HG03558 (cell line): ENCODE measurements around the gene LIN7C.

Source experiments
- ATAC-seq: cut with Tn5 transposase; IDR thresholded peaks from one replicate; pipeline ENCODE4 v1.9.1; 2021; ENCODE audit warnings: moderate number of reproducible peaks; ENCODE audit not compliant: unreplicated experiment; ENCODE audit errors: extremely low read depth

LIN7C gene

GRCh38 chr11:27471589-27472397 lies 34.8 kb downstream of the LIN7C start:
- ATAC-seq = peak; percentile 25

- ATAC-seq = no peak
Observed at GRCh38 chr11:27470826-27471588, 35.6 kb downstream of the LIN7C start.

DNA sequence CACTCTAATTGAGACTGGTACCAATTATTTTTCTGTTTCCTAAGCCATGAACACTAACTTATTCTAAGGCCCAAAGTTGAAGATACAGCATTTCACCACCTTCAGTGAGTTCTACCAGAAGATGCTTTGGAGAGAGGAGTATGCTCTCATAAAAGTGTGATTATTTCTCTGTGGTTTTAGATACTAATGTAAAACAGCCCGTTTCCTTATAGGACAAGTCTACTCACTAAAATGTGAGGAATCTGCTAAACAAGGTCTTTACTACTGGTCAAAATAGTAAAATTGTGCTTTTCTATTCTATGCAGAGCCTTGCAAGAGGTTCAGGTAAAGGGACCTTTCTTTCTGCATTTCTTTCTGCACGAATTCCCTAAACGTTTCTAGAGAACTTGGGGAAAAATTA lies 36.4 kb downstream of the LIN7C start:
- no peak for ATAC-seq

GRCh38 chr11:27468995-27469695 lies 37.4 kb downstream of the LIN7C start:
- ATAC-seq = no peak

DNA sequence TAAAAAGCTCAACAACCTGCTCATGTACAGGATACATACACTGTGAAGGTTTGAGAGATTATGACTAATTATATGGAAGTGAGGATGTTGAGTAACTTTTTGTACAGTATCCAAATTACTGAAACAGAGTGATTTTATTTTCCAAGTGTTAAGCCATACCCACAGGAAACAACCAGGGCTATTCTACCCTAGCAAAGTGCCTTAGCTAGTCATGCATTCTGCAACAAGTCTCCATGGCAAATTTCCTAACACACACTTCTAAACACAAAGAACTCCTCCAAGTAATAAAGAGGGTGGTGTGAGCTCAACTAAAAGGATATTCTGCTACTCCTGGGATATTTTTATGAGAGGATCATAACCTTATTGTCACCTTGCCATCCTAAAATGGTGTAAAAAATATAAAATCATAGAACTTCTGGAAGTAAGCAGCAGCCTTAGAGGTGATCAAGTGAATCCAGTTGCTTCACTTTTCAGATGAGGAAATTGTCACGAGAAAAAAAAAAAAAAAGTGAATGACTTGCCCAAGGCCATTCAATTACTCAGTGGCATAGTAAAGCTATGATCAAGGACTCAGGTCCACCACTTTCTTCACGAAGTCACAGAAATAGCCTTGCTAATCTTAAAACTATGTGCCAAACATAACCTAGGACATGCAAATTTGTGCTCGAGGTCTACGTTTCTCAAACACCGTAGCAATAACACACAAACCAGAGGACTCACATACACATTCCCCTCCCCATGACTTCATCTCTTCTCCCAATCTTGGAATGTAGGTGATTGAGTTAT lies 38.2 kb downstream of the LIN7C start:
- ATAC-seq = no peak

DNA sequence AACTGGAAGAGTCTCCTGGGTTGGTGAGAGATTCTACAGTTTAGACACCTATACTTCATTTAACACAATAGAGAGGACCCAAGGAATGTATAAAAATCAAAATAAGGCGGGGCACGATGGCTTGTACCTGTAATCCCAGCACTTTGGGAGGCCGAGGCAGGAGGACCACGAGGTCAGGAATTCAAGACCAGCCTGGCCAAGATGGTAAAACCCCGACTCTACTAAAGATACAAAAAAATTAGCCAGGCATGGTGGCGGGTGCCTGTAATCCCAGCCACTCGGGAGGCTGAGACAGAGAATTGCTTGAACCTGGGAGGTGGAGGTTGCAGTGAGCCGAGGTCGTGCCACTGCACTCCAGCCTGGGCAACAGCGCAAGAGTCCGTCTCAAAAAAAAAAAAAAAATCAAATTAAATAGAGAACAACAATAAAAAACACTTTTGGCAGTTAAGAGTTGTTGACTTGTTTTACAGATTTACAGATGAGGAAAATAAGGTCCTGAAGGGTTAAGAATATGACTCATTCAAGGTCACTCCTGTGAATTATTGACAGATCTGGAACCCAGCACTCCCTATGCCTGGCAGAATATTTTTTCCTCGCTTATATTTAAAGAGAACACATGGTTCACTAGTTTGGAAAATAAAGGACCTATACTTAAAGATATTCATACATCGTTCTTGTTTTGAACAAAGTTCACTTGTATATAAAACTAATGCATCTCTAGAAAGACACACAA lies 39.2 kb downstream of the LIN7C start:
- ATAC-seq = no peak

- no peak for ATAC-seq
Observed at GRCh38 chr11:27466363-27466762, 40.2 kb downstream of the LIN7C start.

DNA sequence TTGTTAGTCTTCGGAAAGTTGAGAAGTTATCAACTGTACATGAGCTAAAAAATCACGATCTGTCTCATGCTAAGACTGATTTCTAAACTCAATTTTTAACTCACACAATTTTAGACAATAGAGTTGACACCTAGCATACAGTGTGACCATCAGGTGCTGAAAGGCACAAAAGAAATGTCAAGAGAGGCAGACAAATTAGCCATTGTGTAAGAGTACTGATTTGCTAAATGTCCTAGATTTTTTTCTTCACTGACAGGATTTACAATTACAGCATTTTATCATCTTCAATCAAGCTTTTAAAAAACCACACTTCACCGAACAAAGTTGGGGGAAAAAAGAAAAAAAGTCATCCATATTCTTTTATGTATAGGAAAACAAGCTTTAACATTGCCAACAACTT lies 40.9 kb downstream of the LIN7C start:
- no peak for ATAC-seq

GRCh38 chr11:27464909-27465308 lies 41.7 kb downstream of the LIN7C start:
- no peak for ATAC-seq

GRCh38 chr11:27464289-27464696 lies 42.3 kb downstream of the LIN7C start:
- no peak for ATAC-seq

GRCh38 chr11:27462543-27462942 lies 44.0 kb downstream of the LIN7C start:
- no peak for ATAC-seq

GRCh38 chr11:27460158-27460978 lies 46.2 kb downstream of the LIN7C start:
- no peak for ATAC-seq

GRCh38 chr11:27459191-27459590 lies 47.4 kb downstream of the LIN7C start:
- ATAC-seq = no peak

DNA sequence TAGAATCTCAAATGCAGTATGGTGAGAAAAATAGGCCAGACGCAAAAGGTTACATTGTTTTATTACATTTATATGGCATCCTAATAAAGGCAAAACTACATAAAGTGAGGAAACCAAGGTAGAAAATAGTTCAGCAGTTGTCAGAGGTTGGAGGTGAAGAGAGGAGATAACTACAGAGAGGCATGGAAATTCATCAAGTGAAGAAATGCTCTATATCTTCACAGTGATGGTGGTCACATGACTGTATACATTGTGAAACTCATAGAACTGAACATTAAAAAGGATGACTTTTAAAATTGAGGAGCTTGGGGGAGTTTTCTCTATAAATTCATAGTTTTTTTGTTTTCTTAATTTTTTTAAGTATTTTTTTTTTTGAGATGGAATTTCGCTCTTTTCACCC lies 48.4 kb downstream of the LIN7C start:
- no peak for ATAC-seq

DNA sequence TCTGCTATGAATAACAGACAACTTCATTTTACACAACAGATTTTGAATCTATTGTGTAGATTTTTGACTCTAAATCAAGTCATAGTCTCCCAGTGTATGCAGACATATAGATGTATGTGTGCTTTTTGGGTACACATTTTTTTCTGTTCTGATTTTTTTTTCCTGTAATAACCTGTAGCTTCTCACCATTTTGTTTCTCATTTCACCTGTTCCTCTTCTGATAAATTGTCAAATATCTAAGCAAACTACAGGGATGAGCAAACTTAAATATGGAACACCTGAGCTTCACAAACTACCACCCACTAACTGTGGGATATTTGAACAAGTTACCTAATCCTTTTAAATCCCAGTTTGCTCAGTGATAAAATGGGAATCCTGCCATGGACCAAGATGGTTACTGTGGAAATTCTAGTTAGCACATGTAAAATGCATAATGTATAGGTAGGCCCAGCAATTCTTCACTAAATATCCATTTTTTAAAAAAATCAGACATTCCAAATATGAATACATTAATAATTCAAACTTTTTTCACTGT lies 49.7 kb downstream of the LIN7C start:
- ATAC-seq = no peak

DNA sequence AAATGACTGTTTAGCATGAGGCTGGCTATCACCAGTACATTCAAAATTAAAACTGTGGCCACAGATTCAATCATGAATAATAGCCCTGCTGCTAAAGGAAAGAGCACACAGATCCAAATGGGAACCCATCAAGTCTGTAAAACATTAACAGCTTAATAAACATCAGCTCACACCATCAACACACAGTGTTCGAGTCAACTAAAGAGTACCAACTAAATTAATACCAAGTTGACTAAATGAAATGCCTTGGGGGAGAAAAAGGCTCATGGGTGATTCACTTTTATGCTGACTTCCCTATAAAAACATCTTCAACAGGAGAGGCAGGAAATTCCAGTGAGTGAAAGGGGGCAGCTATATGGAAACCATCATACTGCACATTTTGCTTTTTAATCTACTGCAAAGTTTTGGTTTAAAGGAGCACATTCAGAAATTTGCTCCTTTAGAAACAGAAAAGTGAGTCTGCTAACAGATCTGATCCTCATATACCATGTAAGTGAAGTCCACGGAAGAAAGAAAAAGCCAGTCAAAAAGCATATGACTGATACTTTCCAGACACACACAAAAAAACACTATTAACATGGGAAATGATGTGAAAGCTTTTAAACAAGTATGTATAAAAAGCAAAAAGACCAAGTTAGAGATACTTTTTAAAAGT lies 50.3 kb downstream of the LIN7C start:
- ATAC-seq = no peak

- no peak for ATAC-seq
Observed at GRCh38 chr11:27455667-27456066, 50.9 kb downstream of the LIN7C start.

DNA sequence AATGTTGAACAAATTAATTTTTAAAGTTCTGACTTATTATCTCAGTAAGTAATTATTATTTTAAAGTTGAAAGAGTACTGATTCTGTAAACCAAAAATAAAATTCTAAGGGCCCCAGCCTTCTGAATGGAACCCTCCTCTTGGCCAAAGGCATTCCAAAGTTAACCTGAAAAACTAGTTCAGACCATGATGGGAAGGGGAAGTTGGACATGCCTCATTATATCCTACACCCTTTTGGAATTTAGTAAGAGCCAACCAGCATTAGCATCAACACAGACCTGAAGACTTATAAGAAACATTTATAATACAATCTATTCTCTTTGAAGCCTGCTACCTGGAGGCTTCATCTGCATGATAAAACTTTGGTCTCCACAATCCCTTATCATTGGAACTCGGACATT lies 52.9 kb downstream of the LIN7C start:
- no peak for ATAC-seq
